ENCODE data around the gene LTBP1. TPM values are rescaled to one million over a fixed set of nuclear protein-coding genes. Genes with fewer than 3 reads are reported as not detected.

The LTBP1 gene
- total and polyA plus RNA-seq, 4 donors, result 5.8 to 57.6 (median 10.2) TPM

DNA sequence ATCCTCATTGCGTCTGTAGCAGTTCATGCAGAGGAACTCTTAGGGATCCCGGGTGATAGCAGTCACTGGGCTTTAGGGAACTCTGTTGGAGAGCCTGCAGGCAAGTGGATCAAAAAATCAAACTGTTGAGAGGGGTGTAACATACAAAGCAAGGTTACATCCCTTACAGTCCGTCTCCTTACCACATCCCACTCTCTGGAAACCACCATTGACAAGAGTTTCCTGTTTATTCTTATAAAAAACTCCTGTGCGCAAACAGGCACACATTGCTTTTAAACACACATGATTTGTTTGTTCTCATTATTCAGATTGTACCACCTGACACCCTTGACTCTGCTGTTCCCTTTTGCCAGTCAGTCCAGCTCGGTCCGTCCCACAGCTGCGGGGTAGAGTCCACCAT lies 137.7 kb downstream of the LTBP1 start:
- H3K36me3 ChIP-seq (ENCODE audit: control insufficient read depth in 4 of 4, insufficient read depth in 3 of 4, low read depth in 1 of 4, low read length in 3 of 4), result no peaks in the 10 kb centered on the region
- H3K9me3 ChIP-seq (ENCODE audit: control insufficient read depth in 4 of 4, low read length in 3 of 4), result no peaks in the 10 kb centered on the region
- H3K9ac ChIP-seq (ENCODE audit: low read depth in 1 of 2, low read length in 2 of 2), result no peak overlapping the region
- WGBS, result 88% methylated on average over 7 of the region's 7 CpGs
- no peak for DNase-seq (ENCODE audit: low spot score)
- peaks cover 0 to 3% (median 0%) of the 10 kb centered on the region in 4 donors for H3K4me1 ChIP-seq (ENCODE audit: control insufficient read depth in 4 of 4, insufficient read depth in 4 of 4, low read length in 3 of 4)
- no peak overlapping the region for H3K4me3 ChIP-seq (ENCODE audit: low read depth in 1 of 3, low read length in 3 of 3)
- H3K27me3 ChIP-seq (ENCODE audit: control insufficient read depth in 4 of 4, insufficient read depth in 4 of 4, low read length in 3 of 4), result no peaks in the 10 kb centered on the region
- H3K27ac ChIP-seq (ENCODE audit: low read depth in 1 of 2, low read length in 2 of 2), result no peak overlapping the region
- TF ChIP-seq, protein P1, sequence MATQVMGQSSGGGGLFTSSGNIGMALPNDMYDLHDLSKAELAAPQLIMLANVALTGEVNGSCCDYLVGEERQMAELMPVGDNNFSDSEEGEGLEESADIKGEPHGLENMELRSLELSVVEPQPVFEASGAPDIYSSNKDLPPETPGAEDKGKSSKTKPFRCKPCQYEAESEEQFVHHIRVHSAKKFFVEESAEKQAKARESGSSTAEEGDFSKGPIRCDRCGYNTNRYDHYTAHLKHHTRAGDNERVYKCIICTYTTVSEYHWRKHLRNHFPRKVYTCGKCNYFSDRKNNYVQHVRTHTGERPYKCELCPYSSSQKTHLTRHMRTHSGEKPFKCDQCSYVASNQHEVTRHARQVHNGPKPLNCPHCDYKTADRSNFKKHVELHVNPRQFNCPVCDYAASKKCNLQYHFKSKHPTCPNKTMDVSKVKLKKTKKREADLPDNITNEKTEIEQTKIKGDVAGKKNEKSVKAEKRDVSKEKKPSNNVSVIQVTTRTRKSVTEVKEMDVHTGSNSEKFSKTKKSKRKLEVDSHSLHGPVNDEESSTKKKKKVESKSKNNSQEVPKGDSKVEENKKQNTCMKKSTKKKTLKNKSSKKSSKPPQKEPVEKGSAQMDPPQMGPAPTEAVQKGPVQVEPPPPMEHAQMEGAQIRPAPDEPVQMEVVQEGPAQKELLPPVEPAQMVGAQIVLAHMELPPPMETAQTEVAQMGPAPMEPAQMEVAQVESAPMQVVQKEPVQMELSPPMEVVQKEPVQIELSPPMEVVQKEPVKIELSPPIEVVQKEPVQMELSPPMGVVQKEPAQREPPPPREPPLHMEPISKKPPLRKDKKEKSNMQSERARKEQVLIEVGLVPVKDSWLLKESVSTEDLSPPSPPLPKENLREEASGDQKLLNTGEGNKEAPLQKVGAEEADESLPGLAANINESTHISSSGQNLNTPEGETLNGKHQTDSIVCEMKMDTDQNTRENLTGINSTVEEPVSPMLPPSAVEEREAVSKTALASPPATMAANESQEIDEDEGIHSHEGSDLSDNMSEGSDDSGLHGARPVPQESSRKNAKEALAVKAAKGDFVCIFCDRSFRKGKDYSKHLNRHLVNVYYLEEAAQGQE (IDR thresholded peaks at IDR 0.05), result no peak
- TF ChIP-seq RAD21 (IDR thresholded peaks at IDR 0.05), result no peak
- TF ChIP-seq FOXA1 (IDR thresholded peaks at IDR 0.05), result no peak
- TF ChIP-seq RXRA (IDR thresholded peaks at IDR 0.05), result no peak
- TF ChIP-seq NR2F2 (IDR thresholded peaks at IDR 0.05), result no peak
- no peak for TF ChIP-seq YY1 (IDR thresholded peaks at IDR 0.05)
- TF ChIP-seq, protein P2, sequence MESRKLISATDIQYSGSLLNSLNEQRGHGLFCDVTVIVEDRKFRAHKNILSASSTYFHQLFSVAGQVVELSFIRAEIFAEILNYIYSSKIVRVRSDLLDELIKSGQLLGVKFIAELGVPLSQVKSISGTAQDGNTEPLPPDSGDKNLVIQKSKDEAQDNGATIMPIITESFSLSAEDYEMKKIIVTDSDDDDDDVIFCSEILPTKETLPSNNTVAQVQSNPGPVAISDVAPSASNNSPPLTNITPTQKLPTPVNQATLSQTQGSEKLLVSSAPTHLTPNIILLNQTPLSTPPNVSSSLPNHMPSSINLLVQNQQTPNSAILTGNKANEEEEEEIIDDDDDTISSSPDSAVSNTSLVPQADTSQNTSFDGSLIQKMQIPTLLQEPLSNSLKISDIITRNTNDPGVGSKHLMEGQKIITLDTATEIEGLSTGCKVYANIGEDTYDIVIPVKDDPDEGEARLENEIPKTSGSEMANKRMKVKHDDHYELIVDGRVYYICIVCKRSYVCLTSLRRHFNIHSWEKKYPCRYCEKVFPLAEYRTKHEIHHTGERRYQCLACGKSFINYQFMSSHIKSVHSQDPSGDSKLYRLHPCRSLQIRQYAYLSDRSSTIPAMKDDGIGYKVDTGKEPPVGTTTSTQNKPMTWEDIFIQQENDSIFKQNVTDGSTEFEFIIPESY (IDR thresholded peaks at IDR 0.05), result no peak
- no peak for TF ChIP-seq SP1 (IDR thresholded peaks at IDR 0.05)
- TF ChIP-seq, protein P3, sequence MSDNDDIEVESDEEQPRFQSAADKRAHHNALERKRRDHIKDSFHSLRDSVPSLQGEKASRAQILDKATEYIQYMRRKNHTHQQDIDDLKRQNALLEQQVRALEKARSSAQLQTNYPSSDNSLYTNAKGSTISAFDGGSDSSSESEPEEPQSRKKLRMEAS (IDR thresholded peaks at IDR 0.05), result no peak

DNA sequence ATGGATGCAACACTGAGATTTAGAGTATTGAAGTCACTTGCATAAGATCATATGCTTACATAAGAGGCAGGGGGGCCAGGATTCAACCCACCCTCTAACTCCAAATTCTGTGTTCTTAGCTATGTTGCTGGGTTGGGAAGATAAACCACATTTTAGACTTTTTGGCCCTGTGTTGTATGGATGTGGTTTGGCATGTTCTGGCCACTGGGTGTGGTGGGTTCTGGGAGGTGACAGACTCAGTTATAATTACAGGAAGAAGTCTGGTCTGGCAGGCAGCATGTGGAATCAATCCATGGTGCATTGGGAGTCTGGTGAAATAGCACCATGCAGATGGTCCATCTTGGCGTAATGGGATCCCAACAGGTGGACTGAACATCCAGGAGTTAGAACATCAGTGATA lies 138.9 kb downstream of the LTBP1 start:
- H3K9me3 ChIP-seq (ENCODE audit: control insufficient read depth in 4 of 4, low read length in 3 of 4), result no peaks in the 10 kb centered on the region
- H3K27me3 ChIP-seq (ENCODE audit: control insufficient read depth in 4 of 4, insufficient read depth in 4 of 4, low read length in 3 of 4), result no peaks in the 10 kb centered on the region
- no peak overlapping the region for H3K4me3 ChIP-seq (ENCODE audit: low read depth in 1 of 3, low read length in 3 of 3)
- no peak overlapping the region for H3K27ac ChIP-seq (ENCODE audit: low read depth in 1 of 2, low read length in 2 of 2)
- TF ChIP-seq, protein P4, sequence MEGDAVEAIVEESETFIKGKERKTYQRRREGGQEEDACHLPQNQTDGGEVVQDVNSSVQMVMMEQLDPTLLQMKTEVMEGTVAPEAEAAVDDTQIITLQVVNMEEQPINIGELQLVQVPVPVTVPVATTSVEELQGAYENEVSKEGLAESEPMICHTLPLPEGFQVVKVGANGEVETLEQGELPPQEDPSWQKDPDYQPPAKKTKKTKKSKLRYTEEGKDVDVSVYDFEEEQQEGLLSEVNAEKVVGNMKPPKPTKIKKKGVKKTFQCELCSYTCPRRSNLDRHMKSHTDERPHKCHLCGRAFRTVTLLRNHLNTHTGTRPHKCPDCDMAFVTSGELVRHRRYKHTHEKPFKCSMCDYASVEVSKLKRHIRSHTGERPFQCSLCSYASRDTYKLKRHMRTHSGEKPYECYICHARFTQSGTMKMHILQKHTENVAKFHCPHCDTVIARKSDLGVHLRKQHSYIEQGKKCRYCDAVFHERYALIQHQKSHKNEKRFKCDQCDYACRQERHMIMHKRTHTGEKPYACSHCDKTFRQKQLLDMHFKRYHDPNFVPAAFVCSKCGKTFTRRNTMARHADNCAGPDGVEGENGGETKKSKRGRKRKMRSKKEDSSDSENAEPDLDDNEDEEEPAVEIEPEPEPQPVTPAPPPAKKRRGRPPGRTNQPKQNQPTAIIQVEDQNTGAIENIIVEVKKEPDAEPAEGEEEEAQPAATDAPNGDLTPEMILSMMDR (IDR thresholded peaks at IDR 0.05; ENCODE audit: low read depth, low read length, missing input control), result no peak
- TF ChIP-seq GABPA (IDR thresholded peaks at IDR 0.05 in 1 of 2, conservative IDR thresholded peaks at IDR 0.05 in 1 of 2) (no peak), EGR1 (IDR thresholded peaks at IDR 0.05; ENCODE audit: low read depth in 2 of 2) (no peak), SP1 (IDR thresholded peaks at IDR 0.05) (no peak), TAF1 (conservative IDR thresholded peaks at IDR 0.05) (no peak), HNF4G (IDR thresholded peaks at IDR 0.05) (no peak), HNF4A (conservative IDR thresholded peaks at IDR 0.05) (no peak), YY1 (IDR thresholded peaks at IDR 0.05) (no peak), NR2F2 (IDR thresholded peaks at IDR 0.05) (no peak)
- TF ChIP-seq, protein P5, sequence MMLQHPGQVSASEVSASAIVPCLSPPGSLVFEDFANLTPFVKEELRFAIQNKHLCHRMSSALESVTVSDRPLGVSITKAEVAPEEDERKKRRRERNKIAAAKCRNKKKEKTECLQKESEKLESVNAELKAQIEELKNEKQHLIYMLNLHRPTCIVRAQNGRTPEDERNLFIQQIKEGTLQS (IDR thresholded peaks at IDR 0.05), result no peak
- TF ChIP-seq, protein P3 (IDR thresholded peaks at IDR 0.05), result no peak
- TF ChIP-seq, protein P2 (IDR thresholded peaks at IDR 0.05), result no peak
- TF ChIP-seq, protein P1 (IDR thresholded peaks at IDR 0.05), result no peak
- DNase-seq (ENCODE audit: low spot score), result no peak
- H3K36me3 ChIP-seq (ENCODE audit: control insufficient read depth in 4 of 4, insufficient read depth in 3 of 4, low read depth in 1 of 4, low read length in 3 of 4), result no peaks in the 10 kb centered on the region
- H3K9ac ChIP-seq (ENCODE audit: low read depth in 1 of 2, low read length in 2 of 2), result no peak overlapping the region
- peaks cover 0 to 3% (median 0%) of the 10 kb centered on the region in 4 donors for H3K4me1 ChIP-seq (ENCODE audit: control insufficient read depth in 4 of 4, insufficient read depth in 4 of 4, low read length in 3 of 4)
- 100% methylated on average over 1 of the region's 1 CpG for WGBS

Data from liver (tissue), 9 donors.